GM23338 (cell line): ENCODE measurements around the gene TFF2. TPM values are rescaled to one million over a fixed set of nuclear protein-coding genes. Genes with fewer than 3 reads are reported as not detected.

ENCODE experiments used
- ATAC-seq: fragments of 200-7000 bp; cut with Tn5 transposase; 3 replicates; pipeline ENCODE4 v1.9.1; 2020
- DNase-seq: peaks from one replicate; pipeline ENCODE4 v3.0.0-alpha.2; 2015; ENCODE audit warnings: low spot score
- H2AFZ ChIP-seq: fragments of 200-600 bp; sonication (generic); 2 replicates; pipeline ENCODE4 v1.8.0; 2016; ENCODE audit warnings: antibody characterized with exemption, mild to moderate bottlenecking, moderate library complexity
- H3F3A ChIP-seq: fragments of 200-600 bp; sonication (generic); replicated peaks from 2 replicates; pipeline ENCODE4 v1.8.0; 2017; ENCODE audit warnings: antibody characterized with exemption, mixed run types, low read depth
- H3K27ac ChIP-seq: fragments of 200-600 bp; sonication (generic); 2 replicates; pipeline ENCODE4 v1.6.1; 2016; ENCODE audit warnings: low read depth
- H3K27me3 ChIP-seq: fragments of 200-600 bp; sonication (generic); 2 replicates; pipeline ENCODE4 v1.8.0; 2016; ENCODE audit warnings: mild to moderate bottlenecking, mixed run types, moderate library complexity; ENCODE audit not compliant: insufficient read depth
- H3K36me3 ChIP-seq: fragments of 200-600 bp; sonication (generic); 2 replicates; pipeline ENCODE4 v1.8.0; 2016; ENCODE audit warnings: mild to moderate bottlenecking; ENCODE audit not compliant: insufficient read depth
- H3K4me1 ChIP-seq: fragments of 200-600 bp; sonication (generic); 2 replicates; pipeline ENCODE4 v1.8.0; 2016; ENCODE audit warnings: mild to moderate bottlenecking, moderate library complexity; ENCODE audit not compliant: insufficient read depth
- H3K4me2 ChIP-seq: fragments of 200-600 bp; sonication (generic); 2 replicates; pipeline ENCODE4 v1.7.1; 2017; ENCODE audit warnings: mixed run types
- H3K4me3 ChIP-seq: fragments of 200-600 bp; sonication (generic); 2 replicates; pipeline ENCODE4 v1.6.1; 2016; ENCODE audit warnings: mixed run types
- H3K79me2 ChIP-seq: fragments of 200-600 bp; sonication (generic); replicated peaks from 2 replicates; pipeline ENCODE4 v1.8.0; 2017; ENCODE audit warnings: mild to moderate bottlenecking; ENCODE audit not compliant: insufficient read depth
- H3K9me2 ChIP-seq: fragments of 200-600 bp; sonication (generic); 2 replicates; pipeline ENCODE4 v1.8.0; 2017; ENCODE audit not compliant: insufficient read depth
- H4K20me1 ChIP-seq: fragments of 200-600 bp; sonication (generic); replicated peaks from 2 replicates; pipeline ENCODE4 v1.8.0; 2017; ENCODE audit warnings: mild to moderate bottlenecking; ENCODE audit not compliant: insufficient read depth
- H3K27ac Mint-ChIP-seq: 2 replicates; pipeline ENCODE4 v1.8.0; 2020; ENCODE audit warnings: inconsistent platforms, mild to moderate bottlenecking, moderate library complexity, mixed read lengths
- H3K27me3 Mint-ChIP-seq: 3 replicates; pipeline ENCODE4 v1.8.0; 2022; ENCODE audit warnings: low read depth, mild to moderate bottlenecking, moderate library complexity, mixed read lengths, inconsistent platforms; ENCODE audit not compliant: insufficient read depth, poor library complexity
- H3K36me3 Mint-ChIP-seq: 3 replicates; pipeline ENCODE4 v1.8.0; 2021; ENCODE audit warnings: low read depth, mild to moderate bottlenecking, inconsistent platforms, moderate library complexity, mixed read lengths
- H3K4me1 Mint-ChIP-seq: 3 replicates; pipeline ENCODE4 v1.8.0; 2020; ENCODE audit warnings: mild to moderate bottlenecking, inconsistent platforms, mixed read lengths
- H3K4me3 Mint-ChIP-seq: 3 replicates; pipeline ENCODE4 v1.8.0; 2021; ENCODE audit warnings: moderate library complexity, mild to moderate bottlenecking, inconsistent platforms, mixed read lengths
- H3K9me3 Mint-ChIP-seq: 3 replicates; pipeline ENCODE4 v1.8.0; 2020; ENCODE audit warnings: moderate library complexity, mild to moderate bottlenecking, inconsistent platforms, mixed read lengths
- EZH2 ChIP-seq: fragments of 200-600 bp; sonication (generic); IDR thresholded peaks from one replicate; pipeline ENCODE4 v1.8.0; 2017; ENCODE audit warnings: antibody characterized with exemption, mild to moderate bottlenecking, low read depth; ENCODE audit not compliant: unreplicated experiment
- EZH2phosphoT487 ChIP-seq: fragments of 200-600 bp; sonication (generic); IDR thresholded peaks from one replicate; pipeline ENCODE4 v1.8.1; 2018; ENCODE audit warnings: antibody characterized with exemption; ENCODE audit not compliant: unreplicated experiment
- NANOG ChIP-seq: IDR thresholded peaks from 2 replicates; pipeline ENCODE4 v1.6.1; 2016; ENCODE audit warnings: antibody characterized with exemption, borderline replicate concordance
- POLR2AphosphoS5 ChIP-seq: IDR thresholded peaks from 2 replicates; pipeline ENCODE4 v1.6.1; 2016; ENCODE audit warnings: antibody characterized with exemption, low read depth
- REST ChIP-seq: IDR thresholded peaks from one replicate; pipeline ENCODE4 v1.6.1; 2018; ENCODE audit warnings: antibody characterized with exemption; ENCODE audit not compliant: unreplicated experiment
- STAT1 ChIP-seq: IDR thresholded peaks from one replicate; pipeline ENCODE4 v1.6.1; 2016; ENCODE audit warnings: antibody characterized with exemption; ENCODE audit not compliant: unreplicated experiment
- ZNF114 ChIP-seq: fragments of 250-450 bp; sonication (Bioruptor Pico); IDR thresholded peaks from 2 replicates; pipeline ENCODE4 v1.5.0; 2020; ENCODE audit warnings: mild to moderate bottlenecking, moderate library complexity
- ZNF331 ChIP-seq: fragments of 250-450 bp; sonication (Bioruptor Pico); IDR thresholded peaks from 2 replicates; pipeline ENCODE4 v1.5.0; 2020; ENCODE audit warnings: low read depth, mild to moderate bottlenecking, moderate library complexity
- ZNF462 ChIP-seq: fragments of 250-450 bp; sonication (Bioruptor Pico); IDR thresholded peaks from 2 replicates; pipeline ENCODE4 v1.5.0; 2020; ENCODE audit warnings: mild to moderate bottlenecking, moderate library complexity
- polyA plus RNA-seq: library from polyadenylated mRNA; unstranded; fragments of >200 nt; fragmentation: Nextera tagmentation; extraction: Ambion mirVana; gene quantifications from 2 replicates; pipeline ENCODE4 v1.2.1, GENCODE V29; 2016
- total RNA-seq: library from RNA; depleted of rRNA; stranded (reverse); fragments of >200 nt; shearing (Covaris generic); gene quantifications from 2 replicates; pipeline ENCODE4 v1.2.3, GENCODE V29; 2014
- TF ChIP-seq, protein P1 (sequence below), 2 experiments: fragments of 200-600 bp in 1 of 2; sonication (generic) in 1 of 2; conservative IDR thresholded peaks; 2 replicates each; pipeline versions ENCODE4 v1.5.1 to v1.6.1; 2016 to 2017; ENCODE audit warnings: antibody characterized with exemption in 2 of 2, low read depth in 2 of 2, mild to moderate bottlenecking in 2 of 2, moderate library complexity in 1 of 2

The TFF2 gene
- total and polyA plus RNA-seq, 2 experiments from 2014 or later: not detected

GRCh38 chr21:42343963-42344510 lies 6.8 kb downstream of the TFF2 start:
- no peaks in the 10 kb centered on the region for H4K20me1 ChIP-seq
- no peak overlapping the region for H3K4me3 Mint-ChIP-seq
- H3K36me3 ChIP-seq: no peaks in the 10 kb centered on the region
- no peak for TF ChIP-seq ZNF331
- no peak for TF ChIP-seq REST
- no peak for TF ChIP-seq ZNF114 (CRISPR knock-in tag)
- no peak for TF ChIP-seq STAT1
- TF ChIP-seq, protein P1, sequence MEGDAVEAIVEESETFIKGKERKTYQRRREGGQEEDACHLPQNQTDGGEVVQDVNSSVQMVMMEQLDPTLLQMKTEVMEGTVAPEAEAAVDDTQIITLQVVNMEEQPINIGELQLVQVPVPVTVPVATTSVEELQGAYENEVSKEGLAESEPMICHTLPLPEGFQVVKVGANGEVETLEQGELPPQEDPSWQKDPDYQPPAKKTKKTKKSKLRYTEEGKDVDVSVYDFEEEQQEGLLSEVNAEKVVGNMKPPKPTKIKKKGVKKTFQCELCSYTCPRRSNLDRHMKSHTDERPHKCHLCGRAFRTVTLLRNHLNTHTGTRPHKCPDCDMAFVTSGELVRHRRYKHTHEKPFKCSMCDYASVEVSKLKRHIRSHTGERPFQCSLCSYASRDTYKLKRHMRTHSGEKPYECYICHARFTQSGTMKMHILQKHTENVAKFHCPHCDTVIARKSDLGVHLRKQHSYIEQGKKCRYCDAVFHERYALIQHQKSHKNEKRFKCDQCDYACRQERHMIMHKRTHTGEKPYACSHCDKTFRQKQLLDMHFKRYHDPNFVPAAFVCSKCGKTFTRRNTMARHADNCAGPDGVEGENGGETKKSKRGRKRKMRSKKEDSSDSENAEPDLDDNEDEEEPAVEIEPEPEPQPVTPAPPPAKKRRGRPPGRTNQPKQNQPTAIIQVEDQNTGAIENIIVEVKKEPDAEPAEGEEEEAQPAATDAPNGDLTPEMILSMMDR (conservative IDR thresholded peaks at IDR 0.05; ENCODE audit: low read depth in 2 of 2): no peak
- no peak for TF ChIP-seq POLR2AphosphoS5
- TF ChIP-seq EZH2: no peak
- no peaks in the 10 kb centered on the region for H3K79me2 ChIP-seq
- no peaks in the 10 kb centered on the region for H3F3A ChIP-seq
- no peaks in the 10 kb centered on the region for H3K9me3 Mint-ChIP-seq
- no peaks in the 10 kb centered on the region for H3K27me3 ChIP-seq
- ATAC-seq (no peak), DNase-seq (no peak)
- no peak overlapping the region for H3K4me3 ChIP-seq
- peaks cover 13% of the 10 kb centered on the region for H3K27me3 Mint-ChIP-seq
- H3K27ac Mint-ChIP-seq: no peak overlapping the region
- H3K4me2 ChIP-seq: no peak overlapping the region
- H2AFZ ChIP-seq: no peak overlapping the region
- no peaks in the 10 kb centered on the region for H3K4me1 ChIP-seq
- H3K27ac ChIP-seq: no peak overlapping the region
- no peaks in the 10 kb centered on the region; the same call in 2 of the 3 replicates for H3K4me1 Mint-ChIP-seq
- no peaks in the 10 kb centered on the region for H3K9me2 ChIP-seq
- H3K36me3 Mint-ChIP-seq: no peaks in the 10 kb centered on the region

- no peak overlapping the region for H3K4me2 ChIP-seq
- Mint-ChIP-seq H3K4me1 (peaks cover 1% of the 10 kb centered on the region; the same call in 1 of the 3 replicates), H3K4me3 (no peak overlapping the region), H3K36me3 (no peaks in the 10 kb centered on the region), H3K9me3 (no peaks in the 10 kb centered on the region), H3K27me3 (peaks cover 15% of the 10 kb centered on the region), H3K27ac (no peak overlapping the region)
- ATAC-seq (no peak), DNase-seq (no peak)
- H4K20me1 ChIP-seq: no peaks in the 10 kb centered on the region
- no peaks in the 10 kb centered on the region for H3K27me3 ChIP-seq
- H3K4me3 ChIP-seq: no peak overlapping the region
- no peaks in the 10 kb centered on the region for H3F3A ChIP-seq
- no peak overlapping the region for H3K27ac ChIP-seq
- no peak overlapping the region for H2AFZ ChIP-seq
- H3K79me2 ChIP-seq: no peaks in the 10 kb centered on the region
- H3K4me1 ChIP-seq: no peaks in the 10 kb centered on the region
- no peaks in the 10 kb centered on the region for H3K36me3 ChIP-seq
- no peaks in the 10 kb centered on the region for H3K9me2 ChIP-seq
- no peak for TF ChIP-seq EZH2phosphoT487
- TF ChIP-seq ZNF331: no peak
- no peak for TF ChIP-seq NANOG
- TF ChIP-seq ZNF114 (CRISPR knock-in tag): no peak
- TF ChIP-seq ZNF462 (CRISPR knock-in tag): no peak
Measured at GRCh38 chr21:42343556-42343955, 7.2 kb downstream of the TFF2 start.
